Right kidney (tissue), 9 donors: ENCODE data around the gene GOLGA6A.
"Not testable (repeated sequence)": the region's sequence is repeated elsewhere in the genome, so short reads cannot be mapped to it uniquely, and the experiment has no call there.

Source experiments
- DNase-seq: peaks from one replicate; pipeline ENCODE4 v3.0.0-alpha.2; 2016
- long read RNA-seq, 8 donors: transcript quantifications; one replicate each; lab custom pipeline, GENCODE V29; 2026

GOLGA6A gene
- long read RNA-seq, donor 1, result 0 reads
- long read RNA-seq, donor 2, result 0 reads
- long read RNA-seq, donor 3, result 0 reads
- long read RNA-seq, donor 4, result 0 reads
- long read RNA-seq, donor 5, result 0 reads
- long read RNA-seq, donor 6, result 0 reads
- long read RNA-seq, donor 7, result 0 reads
- long read RNA-seq, donor 8, result 0 reads

- not testable (repeated sequence) for DNase-seq
Observed at GRCh38 chr15:74082450-74082849, at the start of gene GOLGA6A. Gene GOLGA6A (minus strand): TSS chr15:74082550. CDS start chr15:74082509, 41 bp downstream.

- DNase-seq, result peak; percentile 41
Observed at GRCh38 chr15:74131628-74132413, 49.5 kb upstream of the GOLGA6A start.

GRCh38 chr15:74130849-74131627 is 48.7 kb upstream of the GOLGA6A start:
- DNase-seq, result no peak

- peak; percentile 57 for DNase-seq
Observed at GRCh38 chr15:74130155-74130848, 48.0 kb upstream of the GOLGA6A start, which contains the start of gene ISLR2. Gene ISLR2 (plus strand): TSS chr15:74130586. CDS start chr15:74132755, 2,169 bp downstream.

GRCh38 chr15:74129586-74130154 is 47.3 kb upstream of the GOLGA6A start:
- peak; percentile 64 for DNase-seq

- DNase-seq, result peak; percentile 65
Observed at GRCh38 chr15:74128785-74129585, 46.6 kb upstream of the GOLGA6A start.

- peak; percentile 83 for DNase-seq
Observed at GRCh38 chr15:74127954-74128784, 45.8 kb upstream of the GOLGA6A start.

GRCh38 chr15:74127255-74127953 is 45.1 kb upstream of the GOLGA6A start:
- peak; percentile 86 for DNase-seq

- DNase-seq, result no peak
Observed at GRCh38 chr15:74124759-74125158, 42.4 kb upstream of the GOLGA6A start.

- DNase-seq, result no peak
Observed at GRCh38 chr15:74124196-74124595, 41.8 kb upstream of the GOLGA6A start.

- DNase-seq, result no peak
Observed at GRCh38 chr15:74123658-74124057, 41.3 kb upstream of the GOLGA6A start.

GRCh38 chr15:74123131-74123429 is 40.7 kb upstream of the GOLGA6A start:
- DNase-seq, result no peak

- no peak for DNase-seq
Observed at GRCh38 chr15:74122403-74123130, 40.2 kb upstream of the GOLGA6A start.

GRCh38 chr15:74121858-74122257 is 39.5 kb upstream of the GOLGA6A start:
- DNase-seq, result no peak

GRCh38 chr15:74121039-74121438 is 38.7 kb upstream of the GOLGA6A start:
- no peak for DNase-seq

- DNase-seq, result no peak
Observed at GRCh38 chr15:74120426-74120825, 38.1 kb upstream of the GOLGA6A start.

GRCh38 chr15:74109713-74110112 is 27.4 kb upstream of the GOLGA6A start:
- DNase-seq, result no peak

- DNase-seq, result not testable (repeated sequence)
Observed at GRCh38 chr15:74108611-74109010, 26.3 kb upstream of the GOLGA6A start.

GRCh38 chr15:74108111-74108510 is 25.8 kb upstream of the GOLGA6A start:
- no peak for DNase-seq
